HG03575 (cell line): ENCODE data around the gene ABCC11.
"Not testable (repeated sequence)": the region's sequence is repeated elsewhere in the genome, so short reads cannot be mapped to it uniquely, and the experiment has no call there.

Source experiments
- ATAC-seq: cut with Tn5 transposase; IDR thresholded peaks from one replicate; pipeline ENCODE4 v1.9.1; 2021; ENCODE audit not compliant: unreplicated experiment, insufficient number of reproducible peaks, low FRiP score; ENCODE audit errors: extremely low read depth

The ABCC11 gene

DNA sequence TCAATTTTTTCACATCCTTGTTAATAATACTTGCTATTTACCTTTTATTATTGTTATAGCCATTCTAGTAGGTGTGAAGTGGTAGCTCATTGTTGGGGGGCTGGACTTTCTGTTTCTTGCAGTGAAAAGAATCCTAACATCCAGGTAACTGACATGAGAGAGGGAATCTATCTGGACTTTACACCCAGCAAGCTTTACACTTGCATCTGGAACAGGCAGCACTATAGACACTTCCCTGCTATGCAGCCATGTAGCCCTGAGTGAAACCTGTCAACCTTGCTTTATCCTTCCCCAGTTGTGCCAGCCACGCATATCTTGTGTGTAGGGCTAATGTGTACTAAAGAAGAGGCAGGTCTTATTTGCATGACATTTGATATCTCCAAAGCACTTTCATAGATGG, 74.7 kb downstream of the ABCC11 start:
- ATAC-seq = no peak

DNA sequence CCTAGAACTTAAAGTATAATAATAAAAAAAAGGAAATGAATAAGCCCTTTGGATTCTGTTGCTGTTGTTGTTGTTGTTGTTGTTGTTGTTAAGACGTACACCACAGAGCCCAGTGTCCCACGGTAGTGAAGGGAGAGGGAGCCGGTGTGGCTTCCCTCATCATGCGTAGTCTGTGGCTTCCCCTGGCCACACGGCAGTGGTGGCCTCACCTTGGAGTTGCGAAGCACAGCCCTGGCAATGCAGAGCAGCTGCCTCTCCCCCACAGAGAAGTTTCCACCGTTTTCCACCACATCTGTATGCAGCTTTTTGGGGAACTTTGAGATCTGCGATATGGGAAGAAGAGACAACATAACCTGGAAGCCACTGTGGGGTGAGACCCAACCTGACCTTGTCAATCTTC, 77.4 kb downstream of the ABCC11 start:
- no peak for ATAC-seq

DNA sequence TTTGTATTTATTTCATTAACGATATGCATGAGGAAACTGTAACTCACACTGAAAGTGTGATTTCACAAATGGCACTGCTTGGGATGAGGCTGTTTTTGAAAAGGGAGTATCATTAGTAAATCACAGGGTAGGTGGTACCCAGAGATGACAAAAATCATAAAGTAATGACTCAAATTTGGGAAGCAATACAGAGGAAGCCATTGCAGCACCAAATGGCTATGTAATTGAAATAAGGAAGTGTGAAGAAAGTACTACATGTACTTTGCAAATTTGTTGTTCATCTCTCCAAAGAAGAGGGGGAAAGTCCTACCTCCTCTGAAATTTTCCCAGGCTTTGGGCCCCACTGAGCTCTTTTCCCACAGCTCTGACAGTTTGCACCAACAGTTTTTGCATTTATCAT, 79.3 kb downstream of the ABCC11 start:
- no peak for ATAC-seq

DNA sequence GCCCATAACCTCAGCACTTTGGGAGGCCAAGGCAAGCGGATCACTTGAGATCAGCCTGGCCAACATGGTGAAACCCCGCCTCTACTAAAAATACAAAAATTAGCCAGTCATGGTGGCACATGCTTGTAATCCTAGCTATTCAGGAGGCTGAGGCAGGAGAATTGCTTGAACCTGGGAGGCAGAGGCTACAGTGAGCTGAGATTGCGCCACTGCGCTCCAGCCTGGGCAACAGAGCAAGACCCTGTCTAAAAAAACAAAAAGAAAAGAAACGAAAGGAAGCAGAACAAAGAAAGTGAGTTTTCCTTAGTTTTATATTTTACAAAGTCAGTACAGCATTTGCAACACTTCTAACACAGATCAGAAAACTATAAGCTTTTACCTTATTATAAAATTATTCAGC, 80.7 kb downstream of the ABCC11 start:
- ATAC-seq = not testable (repeated sequence)

DNA sequence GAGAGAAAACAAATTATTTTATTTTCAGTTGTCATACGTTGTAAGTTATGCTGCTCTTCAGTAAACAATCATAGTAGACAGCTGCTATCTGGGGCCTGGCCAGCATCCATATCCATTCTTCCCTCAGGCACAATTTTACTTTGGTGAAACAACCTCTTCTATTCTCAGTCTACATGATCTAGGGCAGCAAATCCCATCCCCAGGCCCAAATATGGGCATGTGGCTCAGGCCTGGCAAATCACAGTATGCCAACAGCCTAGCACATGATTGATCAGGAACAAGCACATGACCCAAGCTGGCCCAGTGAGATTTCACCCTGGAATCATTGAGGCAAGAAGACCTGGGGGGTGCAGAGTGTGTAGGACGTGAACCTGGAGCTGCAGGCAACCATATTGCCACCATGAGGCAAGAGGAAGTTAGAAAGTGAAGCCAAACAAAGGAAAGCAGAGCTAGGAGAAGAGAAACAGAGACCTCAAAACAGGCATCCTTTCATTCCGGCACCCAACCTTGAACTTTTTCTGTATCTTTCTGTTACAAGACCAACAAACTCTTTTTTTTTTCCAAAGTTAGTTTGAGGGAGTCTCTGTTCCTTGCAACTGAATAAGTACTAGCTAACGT, 81.3 kb downstream of the ABCC11 start:
- ATAC-seq = no peak

DNA sequence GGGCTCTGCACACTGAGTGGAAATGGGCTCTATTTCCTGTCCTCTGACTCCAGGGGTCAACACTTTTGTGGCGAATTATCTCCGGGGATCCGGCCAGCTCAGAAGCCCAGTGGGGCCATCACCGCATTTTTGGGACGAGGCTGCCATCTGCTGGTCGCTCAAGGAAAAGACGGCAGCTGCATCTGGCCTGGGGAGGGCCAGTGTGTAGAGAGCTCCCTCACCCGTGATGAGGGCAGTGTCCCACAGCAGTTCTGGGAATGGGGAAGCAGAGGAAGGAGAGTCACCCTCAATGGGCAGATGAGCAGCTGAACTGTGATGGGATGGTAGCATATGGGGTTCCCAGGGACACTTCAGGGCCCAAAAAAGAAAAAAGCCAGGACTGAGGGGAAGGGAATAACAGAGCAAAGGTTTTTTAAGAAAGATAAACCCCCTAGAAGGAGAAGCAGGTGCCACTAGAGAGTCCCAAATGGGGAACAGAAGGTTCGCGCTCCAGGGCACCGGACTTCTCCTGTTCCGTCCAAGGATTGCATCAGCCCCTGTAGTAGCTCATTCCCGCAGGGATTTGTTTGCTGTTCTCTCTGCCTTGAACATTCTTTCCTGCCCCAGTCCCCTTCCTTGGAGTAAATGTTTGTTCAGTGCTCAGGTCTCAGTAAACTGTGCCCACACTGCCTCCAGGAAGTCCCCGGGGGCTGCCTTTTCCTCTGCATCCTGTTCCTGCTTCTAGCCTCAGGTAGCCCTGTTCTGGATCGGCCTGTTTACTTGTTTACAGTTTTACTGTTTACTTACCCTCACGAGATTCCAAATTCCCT, 82.2 kb downstream of the ABCC11 start:
- peak; percentile 67 for ATAC-seq

DNA sequence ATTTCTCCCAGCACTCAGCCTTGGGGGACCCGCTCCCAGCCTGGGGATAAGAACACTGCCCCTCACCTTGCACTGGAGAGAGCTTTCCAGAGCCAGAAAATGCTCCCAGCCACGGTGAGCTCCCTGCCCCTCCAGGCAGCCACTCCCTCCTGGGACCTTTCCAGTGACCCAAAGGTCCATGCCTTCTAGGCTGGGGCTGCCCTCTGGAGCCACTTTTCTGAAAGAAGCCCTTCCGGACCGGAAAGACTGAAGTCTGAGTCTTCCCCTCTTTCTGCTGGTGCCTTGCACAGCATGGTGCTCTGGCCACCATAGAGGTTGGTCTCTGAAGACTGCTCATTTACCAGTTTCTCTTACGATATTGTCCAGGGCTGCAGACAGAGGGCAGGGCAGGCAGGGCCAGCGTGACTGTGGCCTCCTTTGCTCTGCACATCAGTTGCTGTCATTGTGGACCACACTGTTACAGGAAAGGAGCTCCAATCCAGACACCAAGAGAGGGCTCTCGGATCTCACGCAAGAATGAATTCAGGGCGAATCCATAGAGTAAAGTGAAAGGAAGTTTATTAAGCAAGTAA, 84.4 kb downstream of the ABCC11 start:
- no peak for ATAC-seq

DNA sequence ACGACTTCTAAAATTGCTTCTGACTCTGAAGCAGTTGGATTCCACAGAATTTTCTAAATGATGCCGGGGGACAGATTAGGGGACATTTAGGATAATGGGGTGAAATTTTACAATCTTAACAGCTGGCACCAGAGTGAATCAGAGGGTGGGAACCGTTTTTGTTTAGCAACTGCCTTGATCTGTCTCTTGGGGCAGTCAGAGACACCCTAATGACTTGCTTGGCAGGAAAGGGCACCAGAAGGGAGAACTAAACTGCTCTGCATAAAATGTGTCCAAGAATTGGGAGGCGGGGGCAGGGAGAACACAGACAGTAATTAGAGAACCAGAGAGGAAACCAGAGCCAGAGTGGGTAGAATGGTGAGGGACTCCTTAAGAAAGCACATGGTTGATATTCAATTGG, 85.4 kb downstream of the ABCC11 start:
- ATAC-seq = no peak

DNA sequence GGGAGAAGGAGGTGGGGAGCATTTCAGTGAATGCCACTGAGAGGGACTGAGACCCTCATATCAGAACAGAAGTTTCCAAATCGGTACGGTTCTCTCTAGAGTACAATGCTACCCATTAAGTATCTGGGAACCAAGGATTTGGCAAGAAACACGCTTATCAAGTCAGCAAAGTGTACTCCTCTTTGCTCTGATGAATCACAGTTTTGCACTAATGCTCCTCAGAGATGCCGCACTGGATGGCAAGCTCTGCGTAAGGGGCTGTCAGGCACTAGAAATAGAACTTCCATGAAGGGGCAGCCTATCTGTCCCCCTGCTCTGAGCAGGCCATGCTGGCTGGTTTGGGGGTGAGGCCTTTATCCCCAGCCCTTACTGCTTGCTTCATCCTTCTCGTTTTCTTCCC, 86.8 kb downstream of the ABCC11 start:
- ATAC-seq = no peak

DNA sequence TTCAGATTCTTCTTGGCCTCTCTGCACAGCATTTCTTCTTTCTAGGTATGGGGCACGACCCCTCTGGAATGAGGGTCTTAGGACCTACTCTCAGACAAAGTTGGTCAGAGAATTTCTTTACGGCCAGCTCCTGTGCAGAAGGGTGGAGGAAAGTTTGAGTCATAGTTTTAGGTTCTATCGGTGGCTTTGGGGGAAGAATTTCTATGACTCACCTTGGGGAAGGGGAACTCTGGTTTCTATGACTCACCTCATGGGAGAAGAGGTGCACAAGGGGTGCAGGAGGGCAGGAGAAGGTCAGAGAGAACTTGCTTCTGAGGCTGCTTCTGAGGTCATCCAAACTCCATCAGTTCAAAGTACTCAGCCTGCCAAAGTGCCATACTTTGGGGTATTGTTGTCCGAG, 89.0 kb downstream of the ABCC11 start:
- ATAC-seq = peak; percentile 74

DNA sequence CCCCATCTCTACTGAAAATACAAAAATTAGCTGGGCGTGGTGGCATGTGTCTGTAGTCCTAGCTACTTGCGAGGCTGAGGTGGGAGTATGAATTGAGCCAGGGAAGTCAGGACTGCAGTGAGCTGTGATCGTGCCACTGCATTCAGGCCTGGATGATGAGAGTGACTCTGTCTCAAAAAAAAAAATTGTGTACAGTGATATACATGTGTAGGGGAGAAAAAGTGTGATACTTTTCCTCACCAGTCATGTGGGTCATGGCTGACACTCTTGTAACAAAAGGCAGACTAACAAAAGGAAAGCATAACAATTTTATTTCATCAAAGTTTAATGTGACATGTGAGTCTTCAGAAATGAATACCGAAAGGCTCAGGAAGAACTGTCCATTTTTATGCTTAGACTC, 89.5 kb downstream of the ABCC11 start:
- peak; percentile 2 for ATAC-seq

DNA sequence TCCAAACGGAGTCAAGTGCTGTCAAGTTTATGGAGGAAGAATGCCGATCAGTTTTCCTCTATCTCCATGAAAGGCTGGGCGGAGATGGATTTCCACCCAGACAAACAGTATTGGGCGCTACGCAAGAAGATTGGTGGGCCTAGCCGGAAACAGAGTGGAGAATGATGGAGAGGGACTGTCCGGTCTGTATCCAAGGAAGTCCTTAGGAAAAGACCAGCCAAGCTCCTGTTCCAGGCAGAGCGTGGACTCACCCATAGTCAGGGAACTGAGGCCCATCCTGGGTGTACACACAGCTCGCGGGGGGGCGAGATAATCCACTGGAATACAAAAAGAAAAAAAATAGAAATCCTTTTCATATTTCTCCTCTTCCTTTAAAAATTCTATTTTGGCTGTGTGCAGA, 90.0 kb downstream of the ABCC11 start:
- no peak for ATAC-seq

DNA sequence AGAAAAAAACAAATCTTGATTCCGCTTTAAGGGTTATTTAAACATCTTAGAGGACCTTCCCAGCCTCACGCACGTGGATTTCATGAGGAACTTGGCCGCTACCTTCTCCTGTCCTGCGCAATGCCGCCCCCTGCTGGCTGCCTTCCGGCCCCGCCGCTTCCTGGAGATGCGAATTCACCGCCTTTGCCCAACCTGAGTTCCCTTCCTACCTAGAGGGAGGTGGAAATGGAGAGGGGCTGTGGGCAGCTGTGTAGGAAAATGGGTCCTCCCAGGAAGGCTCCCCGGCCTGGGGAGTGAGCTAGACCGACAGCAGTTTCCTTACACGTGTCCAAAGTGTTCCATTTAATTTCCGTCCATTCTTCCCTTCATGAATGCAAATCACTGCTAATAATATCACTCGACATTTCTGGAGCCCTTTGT, 90.5 kb downstream of the ABCC11 start:
- ATAC-seq = no peak

DNA sequence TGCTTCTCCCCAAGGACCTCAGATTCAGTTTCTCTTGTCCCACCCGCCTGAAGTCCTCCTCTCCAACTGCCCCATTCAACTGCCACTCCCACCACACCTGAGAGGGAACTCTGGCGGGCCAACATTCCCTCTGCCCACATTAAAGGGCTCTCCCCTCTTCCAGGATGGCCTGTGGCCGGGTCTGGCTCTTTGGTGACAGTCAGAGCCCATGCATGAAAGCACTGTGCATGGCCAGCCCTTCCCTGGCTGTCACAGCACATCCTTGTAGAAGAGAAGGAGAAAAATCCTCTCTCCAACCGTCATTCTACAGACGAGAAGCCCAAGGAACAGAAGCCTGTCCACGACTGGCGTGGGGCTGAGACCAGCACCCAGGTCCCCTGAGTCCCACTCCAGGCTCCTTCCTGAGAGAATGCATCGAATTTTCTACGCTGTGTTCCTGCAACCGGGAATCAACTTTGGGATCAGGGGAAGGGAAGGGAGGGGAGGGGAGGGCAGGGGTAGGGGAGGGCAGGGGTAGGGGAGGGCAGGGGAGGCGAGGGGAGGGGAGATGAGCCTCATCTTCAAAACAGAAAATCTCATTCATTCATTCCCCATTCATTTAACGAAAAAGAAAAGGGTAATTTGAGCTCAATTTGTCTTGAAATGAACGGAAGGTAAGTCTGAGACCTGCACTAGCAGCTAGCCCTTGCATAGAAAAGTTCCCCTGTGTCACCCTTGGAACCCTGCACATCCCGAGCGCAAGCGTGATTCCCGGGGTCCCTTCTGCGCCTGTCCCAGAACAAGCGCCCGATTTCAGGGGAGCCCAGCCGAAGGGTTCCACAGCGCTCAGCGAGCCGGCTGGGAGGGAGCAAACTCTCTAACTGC, 91.2 kb downstream of the ABCC11 start, which contains the start of gene ABCC12:
Gene ABCC12, minus strand, starts transcription at position 68 of the 864 bp plus-strand sequence. CDS start 9,569 bp downstream, outside the sequence.
- ATAC-seq = no peak

DNA sequence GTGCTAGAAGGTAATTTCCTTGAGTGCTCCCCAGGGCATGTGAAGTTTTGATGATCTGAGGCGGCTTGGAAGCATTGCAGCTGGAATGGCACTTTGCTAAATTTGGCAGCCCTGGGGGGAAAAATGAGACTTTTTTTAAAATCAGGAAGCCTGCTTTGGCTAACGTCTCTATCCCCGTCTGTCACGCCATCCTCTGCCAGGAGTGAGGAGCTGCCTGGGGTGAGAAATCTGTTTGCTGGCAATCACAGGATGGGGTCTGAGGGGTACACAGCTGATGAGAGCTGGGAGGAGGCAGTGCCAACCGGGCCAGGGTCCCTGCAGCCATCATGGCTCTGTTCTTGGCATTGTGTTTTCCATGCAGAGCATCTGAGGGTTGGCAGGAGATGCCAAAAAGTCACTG, 93.6 kb downstream of the ABCC11 start:
- no peak for ATAC-seq

DNA sequence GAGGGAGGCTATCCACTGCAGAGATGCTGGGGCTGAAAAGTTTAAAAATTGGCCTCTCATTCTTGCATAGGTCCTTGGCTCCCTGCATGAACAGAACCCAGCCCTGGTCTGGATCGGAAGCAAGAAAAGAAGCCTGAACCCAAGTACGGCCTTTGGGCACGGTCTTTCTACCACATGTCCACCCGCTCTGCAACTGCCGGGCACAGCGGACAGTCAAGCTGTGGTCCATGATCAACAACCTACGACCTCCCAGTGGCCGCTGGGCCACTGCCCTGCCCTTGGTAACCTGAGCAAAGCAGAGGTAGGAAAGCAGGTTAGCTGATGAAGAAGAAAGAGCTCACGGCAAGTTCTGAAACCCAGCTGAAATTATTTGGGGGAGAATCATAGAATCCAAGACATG, 95.1 kb downstream of the ABCC11 start:
- no peak for ATAC-seq

DNA sequence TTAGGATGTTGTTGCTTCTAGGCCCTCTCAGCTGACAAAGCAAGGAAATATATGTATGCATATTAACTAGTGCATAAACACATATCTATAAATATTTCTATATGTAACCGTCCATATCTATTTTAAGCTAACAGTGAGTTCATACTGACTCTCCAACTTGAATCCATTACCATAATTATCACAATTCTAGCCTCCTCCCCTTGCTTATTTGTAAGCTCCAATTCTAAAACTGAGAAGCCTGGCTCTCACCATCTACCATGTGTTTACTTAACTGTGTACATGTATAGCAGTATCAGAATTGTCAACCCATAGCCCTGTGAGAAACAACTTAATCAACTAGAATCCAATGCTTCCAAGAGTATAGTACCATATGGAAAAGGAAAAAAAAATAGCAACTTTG, 96.6 kb downstream of the ABCC11 start:
- no peak for ATAC-seq

DNA sequence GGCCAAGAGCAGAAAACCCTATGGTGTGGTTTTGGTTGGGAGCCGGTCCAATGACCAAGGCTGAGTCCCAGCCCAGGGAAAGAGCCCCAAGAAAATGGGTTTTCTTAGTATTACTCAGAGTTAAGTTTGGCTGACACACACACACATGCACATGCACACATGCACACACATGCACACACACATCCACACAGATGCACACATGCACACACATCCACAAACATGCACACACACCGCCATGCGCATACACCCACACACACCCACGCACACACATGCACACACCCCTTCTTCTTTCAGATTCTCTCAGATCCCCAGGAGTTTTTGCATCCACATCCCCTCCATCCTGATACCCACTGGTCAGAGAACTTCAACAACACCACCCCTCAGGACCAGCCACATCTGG, 100.6 kb downstream of the ABCC11 start:
- no peak for ATAC-seq

DNA sequence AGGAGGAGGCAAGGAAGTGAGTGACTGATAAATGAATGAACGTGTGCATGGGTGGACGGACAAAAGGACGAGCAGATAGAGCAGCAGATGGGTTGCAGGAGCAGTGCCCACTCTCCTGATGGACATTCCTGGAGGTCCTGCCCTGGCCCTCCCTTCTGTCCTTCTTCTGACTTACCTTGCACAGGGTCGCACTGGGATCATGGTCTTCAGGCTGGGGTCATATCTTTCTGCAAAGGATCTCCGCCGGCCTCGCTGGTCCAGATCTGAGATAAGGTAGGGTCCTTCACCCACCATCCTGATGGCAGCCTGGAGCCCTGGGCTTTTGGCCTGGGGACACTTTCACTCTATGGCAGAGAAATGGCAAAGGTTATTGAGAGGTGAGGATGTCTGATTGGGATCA, 101.2 kb downstream of the ABCC11 start:
- no peak for ATAC-seq
